Left forelimb (tissue), 1 donor: ENCODE data around the gene SLX9.
"Not testable (repeated sequence)": the region's sequence is repeated elsewhere in the genome, so short reads cannot be mapped to it uniquely, and the experiment has no call there.

ENCODE experiments used
- DNase-seq: peaks from one replicate; pipeline ENCODE4 v3.0.0-alpha.2; 2018; ENCODE audit warnings: low spot score

SLX9 gene

GRCh38 chr21:45019076-45019886 lies 79.5 kb downstream of the SLX9 start:
- DNase-seq, result no peak

- no peak for DNase-seq
These were observed 80.2 kb downstream of the SLX9 start for GRCh38 chr21:45019887-45020537.

- no peak for DNase-seq
These were observed 81.0 kb downstream of the SLX9 start for GRCh38 chr21:45020629-45021427.

DNA sequence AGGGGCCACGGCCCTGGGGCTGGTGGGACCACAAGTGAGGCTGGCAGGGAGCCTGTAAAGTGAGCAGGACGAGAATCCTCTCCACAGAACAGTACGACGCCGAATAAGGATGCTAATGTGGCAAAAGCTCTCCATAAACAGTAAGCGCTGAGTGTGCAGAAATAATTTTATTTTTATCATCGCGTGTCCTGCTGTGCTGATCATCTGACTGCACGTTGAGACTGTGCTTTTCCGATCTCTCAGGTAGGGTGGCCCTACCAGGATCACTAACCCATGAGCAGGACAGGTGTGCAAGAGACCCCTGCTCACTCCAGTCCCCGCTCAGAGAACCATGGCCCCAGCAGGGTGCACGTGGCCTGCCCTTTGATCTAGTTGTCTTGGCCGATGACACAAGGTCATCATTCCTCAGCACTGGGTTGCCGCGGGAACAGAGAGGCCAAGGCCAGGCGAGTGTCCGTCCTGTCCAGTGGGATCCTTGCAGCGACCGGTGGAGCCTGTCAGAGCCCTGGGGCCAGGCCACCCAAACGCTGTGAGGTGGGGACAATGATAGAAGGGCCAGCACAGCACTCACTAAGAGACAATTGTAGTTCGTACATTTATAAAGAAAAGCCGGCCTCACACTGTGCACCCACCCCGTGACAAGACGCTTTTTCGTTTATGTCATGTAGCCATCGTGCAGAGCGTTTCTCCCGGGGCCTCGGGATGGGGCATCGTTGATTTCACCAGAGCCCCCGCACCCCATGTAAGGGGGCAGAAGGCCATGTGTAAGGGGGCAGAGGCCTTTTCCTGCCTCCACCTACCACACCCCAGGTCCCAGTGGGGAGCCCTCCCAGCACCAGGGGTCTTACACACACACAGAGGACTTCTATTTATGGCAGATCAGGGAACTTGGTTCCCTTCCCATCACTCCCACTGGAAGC lies 81.9 kb downstream of the SLX9 start:
- DNase-seq, result peak; percentile 60

DNA sequence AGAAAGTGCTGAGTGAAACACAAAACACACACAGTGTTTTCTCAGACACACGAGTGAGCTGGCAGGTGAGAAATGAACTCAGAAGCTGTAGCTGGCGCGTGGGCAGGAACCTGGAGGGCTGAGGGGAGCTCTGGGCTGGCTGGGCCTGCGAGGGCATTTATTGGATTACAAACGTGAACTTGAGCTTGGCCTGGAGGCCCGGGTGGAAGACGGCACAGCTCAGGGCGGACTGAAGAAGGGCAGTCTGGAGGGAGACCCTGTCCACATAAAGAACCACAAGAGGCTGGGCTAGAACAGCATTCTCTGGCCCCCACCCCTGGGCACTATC lies 82.5 kb downstream of the SLX9 start:
- DNase-seq, result no peak

GRCh38 chr21:45022736-45023135 lies 82.9 kb downstream of the SLX9 start:
- DNase-seq, result no peak

DNA sequence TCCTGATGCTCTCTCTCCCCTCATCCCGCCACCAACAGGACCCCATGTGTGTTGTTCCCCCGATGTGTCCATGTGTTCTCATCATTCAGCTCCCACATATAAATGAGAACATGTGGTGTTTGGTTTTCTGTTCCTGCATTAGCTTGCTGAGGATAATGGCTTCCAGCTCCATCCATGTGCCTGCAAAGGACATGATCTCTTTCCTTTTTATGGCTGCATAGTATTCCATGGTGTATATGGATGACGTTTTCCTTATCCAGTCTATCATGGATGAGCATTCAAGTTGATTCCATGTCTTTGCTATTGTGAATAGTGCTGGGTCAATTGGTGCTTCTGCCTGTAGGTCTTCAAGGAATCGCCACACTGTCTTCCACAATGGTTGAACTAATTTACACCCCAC lies 84.7 kb downstream of the SLX9 start:
- not testable (repeated sequence) for DNase-seq

DNA sequence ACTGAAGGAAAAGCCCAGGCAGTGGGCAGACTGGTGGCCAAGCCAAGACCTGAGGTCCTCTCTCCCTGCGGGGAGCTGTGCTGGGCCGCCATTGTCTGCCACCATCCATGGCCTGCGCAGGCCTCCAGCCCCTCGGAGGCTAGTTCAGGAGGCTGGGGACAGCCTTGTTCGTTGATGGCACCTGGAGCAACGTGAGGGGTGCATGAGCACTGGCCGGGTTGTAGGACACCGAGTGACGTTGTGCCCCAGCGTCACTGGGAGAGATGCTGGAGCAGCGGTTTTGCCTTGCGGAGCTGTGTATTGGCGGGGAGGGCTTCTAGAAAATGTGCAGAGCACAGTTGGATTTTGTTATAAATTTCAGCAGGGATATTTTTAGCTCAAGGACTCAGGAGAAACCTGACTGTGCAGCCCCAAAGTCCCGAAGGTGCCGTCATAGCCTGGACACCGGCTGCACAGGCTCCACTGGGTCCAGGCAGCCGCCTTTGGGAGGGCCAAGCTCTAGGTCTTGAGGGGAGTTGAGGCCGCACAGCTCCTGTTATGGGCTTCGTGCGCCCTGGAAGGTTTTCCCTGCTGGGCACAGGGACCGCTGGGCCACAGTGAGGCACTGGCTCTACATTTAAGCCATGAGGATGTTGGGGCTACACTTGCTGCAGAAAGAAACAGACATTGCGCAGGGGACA lies 86.4 kb downstream of the SLX9 start:
- no peak for DNase-seq
